ENCODE measurements around the gene BAZ1B.
A peak's percentile ranks its signal among the peaks of the same experiment; 100 is the strongest.
"Not testable (repeated sequence)": the region's sequence is repeated elsewhere in the genome, so short reads cannot be mapped to it uniquely, and the experiment has no call there.

Gene BAZ1B

DNA sequence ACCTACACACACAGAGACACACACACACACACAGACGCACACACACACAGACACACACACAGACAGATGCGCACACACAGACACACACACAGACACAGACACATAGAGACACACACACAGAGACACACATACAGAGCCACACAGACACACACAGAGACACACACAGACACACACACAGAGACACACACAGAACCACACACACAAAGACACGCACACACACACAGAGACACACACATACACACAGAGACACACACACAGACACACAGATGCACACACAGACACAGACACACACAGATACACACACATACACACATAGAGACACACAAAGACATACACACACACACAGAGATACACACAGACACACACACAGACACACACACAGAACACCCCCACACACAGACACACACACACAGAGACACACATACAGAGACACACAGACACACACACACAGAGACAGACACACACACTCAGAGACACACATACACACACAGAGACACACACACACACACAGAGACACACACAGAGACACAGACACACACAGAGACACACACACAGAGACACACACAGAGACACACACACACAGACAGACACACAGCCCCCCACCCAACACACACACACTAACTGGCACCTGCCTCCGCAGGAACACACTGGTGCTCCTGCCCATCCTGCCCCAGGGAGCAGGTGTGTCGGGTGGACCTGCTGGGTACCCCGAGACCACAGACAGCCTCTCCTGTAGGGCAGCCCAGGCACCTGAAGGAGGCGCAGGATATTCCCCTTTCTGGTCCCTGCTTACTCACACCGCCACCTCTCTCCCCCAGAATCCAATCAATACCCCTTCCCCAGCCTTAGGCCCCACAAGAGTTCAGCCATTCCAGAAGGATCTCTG, 93.9 kb downstream of the BAZ1B start:
- no peak for DNase-seq (ENCODE audit: low spot score)

DNA sequence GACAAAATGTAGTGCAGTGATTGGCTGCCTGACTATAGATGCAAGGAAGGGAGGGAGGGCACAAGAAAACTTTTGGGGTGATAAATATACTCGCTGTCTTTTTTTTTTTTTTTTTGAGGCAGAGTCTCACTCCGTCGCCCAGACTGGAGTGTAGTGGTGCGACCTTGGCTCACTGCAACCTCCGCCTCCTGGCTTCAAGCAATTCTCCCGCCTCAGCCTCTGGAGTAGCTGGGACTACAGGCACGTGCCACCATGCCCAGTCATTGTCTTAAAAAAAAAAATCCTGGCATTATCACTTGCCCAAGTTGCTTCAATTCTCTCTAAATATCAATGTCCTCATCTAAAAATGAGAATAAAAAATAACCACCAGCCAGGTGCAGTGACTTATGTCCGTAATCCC, 96.1 kb downstream of the BAZ1B start:
- DNase-seq (ENCODE audit: low spot score), result no peak

DNA sequence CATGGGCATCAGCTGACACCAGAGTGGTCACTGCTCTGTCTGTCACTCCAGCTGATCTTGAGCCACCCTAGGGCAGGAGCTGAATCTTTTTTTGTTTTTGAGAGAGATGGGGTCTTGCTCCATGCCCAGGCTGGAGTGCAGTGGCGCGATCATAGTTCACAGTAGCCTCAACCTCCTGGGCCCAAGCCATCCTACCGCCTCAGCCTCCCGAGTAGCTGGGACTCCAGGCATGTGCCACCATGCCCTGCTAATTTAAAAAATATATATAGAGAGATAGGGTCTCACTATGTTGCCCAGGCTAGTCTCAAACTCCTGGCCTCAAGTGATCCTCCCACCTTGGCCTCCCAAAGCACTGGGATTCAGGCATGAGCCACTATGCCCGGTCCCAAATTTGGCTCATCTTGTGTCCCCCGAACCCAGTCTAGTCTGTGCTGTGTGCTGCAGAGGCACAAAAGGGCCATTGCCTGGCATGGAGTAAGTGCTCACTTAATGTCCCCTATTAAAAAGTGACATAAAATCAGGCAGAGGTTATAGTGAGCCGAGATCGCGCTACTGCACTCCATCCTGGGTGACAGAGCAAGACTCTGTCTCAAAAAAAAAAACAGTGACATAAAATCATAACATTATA, 96.6 kb downstream of the BAZ1B start:
- no peak for DNase-seq (ENCODE audit: low spot score)

DNA sequence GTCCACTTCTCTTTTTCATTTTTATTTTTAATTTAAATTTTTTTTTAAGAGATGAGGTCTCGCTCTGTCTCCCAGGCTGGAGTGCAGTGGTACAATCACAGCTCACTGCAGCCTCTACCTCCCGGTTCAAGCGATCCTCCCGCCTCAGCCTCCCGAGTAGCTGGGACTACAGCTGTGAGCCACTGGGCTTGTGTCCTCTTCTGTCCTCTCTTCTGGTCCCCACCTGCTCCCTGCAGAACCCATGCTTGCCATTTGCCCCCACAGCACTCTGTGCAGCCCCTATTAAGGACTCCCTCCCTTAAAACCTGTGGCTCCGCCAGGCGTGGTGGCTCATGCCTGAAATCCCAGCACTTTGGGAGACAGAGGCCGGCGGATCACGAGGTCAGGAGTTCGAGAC, 97.6 kb downstream of the BAZ1B start:
- DNase-seq (ENCODE audit: low spot score), result no peak

DNA sequence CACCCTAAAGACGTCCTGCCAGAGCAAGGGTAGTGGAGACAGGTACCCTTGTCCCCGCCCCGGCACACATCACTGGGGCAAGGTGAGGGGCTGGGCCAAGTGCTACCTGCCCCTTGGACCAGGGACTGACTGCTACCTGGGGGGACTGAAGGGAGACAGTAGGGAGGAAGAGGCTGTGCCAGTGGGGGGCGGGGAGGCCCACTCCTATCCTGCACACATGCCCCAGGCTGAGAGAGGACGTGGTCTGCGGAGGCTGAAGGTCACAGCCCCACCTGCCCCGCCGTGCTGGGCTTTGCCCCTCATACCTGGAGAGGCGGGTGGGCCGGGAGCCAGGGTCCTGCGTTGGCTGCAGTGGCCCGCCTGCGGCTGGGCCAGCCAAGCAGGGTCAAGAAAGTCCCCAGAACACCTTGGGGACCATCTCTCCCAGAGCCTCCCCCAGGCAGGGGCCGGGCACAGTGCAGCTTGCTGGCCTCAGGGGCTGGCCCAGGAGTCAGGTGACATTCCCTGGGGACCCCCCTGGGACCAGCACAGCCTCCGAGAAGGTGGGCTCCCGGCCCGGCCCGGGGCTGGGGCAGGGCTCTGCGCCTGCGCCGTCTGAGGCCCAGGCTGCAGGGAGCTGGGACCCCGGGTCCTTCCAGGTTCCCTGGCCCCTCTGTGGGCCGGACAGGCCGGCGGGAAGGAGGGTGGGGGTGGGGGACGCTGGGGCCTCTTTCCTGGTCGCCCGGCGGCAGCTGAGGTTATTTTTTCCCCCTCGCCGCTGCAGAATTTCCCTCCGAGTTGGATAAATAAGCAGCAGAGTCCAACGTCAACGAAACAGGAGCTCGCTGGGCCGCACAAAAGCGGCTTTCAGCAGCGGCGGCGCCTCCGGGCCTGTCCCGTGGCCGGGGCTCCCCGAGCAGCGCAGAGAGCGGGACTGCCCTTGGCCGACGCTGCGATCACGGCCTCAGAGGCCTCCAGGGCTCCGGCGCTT, 98.3 kb downstream of the BAZ1B start:
- DNase-seq (ENCODE audit: low spot score), result no peak

DNA sequence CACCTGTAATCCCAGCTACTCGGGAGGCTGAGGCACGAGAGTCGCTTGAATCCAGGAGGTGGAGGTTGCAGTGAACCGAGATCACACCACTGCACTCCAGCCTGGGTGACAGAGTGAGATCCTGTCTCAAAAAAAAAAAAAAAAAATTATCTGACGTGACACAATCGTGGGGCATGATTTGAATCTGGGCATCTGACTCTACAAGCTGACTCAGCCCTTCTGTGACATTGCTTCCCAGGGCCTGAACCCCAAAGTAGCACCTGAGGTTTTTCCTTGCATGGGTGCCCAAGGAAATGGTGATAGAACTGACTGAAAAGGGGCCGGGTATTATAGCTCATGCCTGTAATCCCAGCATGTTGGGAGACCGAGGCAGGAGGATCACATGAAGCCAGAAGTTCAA, 101.5 kb downstream of the BAZ1B start:
- not testable (repeated sequence) for DNase-seq (ENCODE audit: low spot score)

DNA sequence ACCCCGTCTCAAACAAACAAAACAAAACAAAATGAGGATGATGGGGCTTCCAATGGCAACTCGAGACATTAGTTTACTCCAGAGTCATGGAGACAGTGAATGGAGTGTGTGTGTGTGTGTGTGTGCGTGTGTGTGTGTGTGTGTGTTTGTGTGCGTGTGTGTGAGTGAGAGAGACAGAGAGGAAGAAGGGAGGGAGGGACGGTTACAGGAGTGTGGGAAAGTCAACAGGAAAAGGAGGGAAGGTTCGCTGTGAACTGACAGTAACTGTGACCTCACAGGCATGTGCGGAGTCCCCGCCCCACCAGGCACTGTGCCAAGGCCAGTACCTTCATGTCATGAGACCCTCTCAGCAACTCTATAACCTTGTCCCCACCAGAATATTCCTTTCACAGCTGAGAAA, 102.1 kb downstream of the BAZ1B start:
- DNase-seq (ENCODE audit: low spot score), result not testable (repeated sequence)

DNA sequence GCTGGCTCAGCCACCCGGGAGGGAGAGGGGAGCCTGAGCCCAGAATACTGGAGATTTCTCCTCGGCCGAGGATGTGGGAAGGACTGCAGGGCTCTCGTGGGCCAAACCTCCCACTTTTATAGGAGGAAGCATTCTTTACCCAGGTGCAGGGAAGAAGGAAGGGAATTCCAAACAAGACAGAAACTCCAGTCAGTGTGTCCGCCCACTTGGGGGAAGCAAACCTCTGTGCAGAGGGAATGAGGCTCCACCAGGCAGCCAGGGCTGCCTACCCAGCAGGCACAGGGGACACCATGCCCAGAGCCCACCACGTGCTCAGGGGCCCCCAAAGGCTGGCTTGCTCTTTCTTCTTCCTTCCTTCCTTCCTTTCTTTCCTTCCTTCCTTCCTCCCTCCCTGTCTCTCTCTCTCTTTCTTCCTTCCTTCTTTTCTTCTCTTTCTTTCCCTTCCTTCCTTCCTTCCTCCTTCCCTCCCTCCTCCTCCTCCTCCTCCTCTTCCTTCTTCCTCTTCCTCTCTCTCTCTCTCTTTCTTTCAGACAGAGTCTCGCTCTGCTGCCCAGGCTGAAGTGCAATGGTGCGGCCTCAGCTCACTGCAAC, 103.9 kb downstream of the BAZ1B start:
- no peak for DNase-seq (ENCODE audit: low spot score)

DNA sequence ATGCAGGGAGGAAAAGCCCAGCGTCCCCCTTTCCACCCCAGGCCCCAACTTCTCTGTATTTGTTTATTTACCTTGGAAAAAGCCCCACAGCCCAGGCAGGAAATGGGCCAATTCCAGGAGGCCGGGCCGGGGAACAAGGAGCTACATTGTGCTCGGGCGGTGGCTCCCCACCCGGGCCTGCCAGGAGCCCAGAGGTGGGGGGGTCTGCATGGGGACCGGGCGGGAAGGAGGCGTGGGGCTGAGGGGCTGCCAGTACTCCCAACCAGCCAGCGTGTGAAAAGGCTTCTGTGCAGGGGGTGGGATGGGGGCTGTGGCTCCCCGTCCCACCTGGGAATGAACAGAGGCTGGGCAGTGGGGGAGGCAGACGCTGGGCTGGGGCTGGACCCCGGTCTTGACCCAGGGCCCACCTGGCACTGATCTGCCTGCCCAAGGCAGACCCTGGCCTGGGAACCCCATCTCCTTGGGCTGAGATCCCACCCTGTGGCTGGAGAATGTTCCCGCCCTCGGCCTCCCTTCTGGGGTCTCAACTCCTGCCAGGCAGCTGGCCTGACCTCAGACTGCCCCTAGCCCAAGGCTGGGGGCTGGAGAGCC, 111.5 kb downstream of the BAZ1B start:
- not testable (repeated sequence) for DNase-seq (ENCODE audit: low spot score)

DNA sequence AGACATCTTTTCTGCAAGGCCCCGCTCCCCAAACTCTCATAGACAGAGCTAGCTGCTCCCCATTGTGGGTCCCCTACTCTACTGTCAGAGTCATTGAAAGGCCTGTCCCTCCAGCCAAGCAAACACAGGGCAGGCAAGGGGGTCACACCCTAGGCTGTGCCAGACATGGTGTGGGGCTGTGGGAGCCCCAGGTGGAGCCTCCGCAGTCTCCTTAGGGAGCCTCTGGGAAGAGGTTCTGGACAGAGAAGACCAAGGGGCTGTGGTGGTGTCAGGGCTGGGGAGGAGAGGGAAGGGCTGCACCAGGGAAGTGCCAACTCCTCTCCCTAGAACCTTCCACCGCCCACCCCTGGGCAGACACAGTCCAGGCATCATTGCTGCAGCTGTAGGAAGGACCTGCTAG, 117.2 kb downstream of the BAZ1B start:
- not testable (repeated sequence) for DNase-seq (ENCODE audit: low spot score)

DNA sequence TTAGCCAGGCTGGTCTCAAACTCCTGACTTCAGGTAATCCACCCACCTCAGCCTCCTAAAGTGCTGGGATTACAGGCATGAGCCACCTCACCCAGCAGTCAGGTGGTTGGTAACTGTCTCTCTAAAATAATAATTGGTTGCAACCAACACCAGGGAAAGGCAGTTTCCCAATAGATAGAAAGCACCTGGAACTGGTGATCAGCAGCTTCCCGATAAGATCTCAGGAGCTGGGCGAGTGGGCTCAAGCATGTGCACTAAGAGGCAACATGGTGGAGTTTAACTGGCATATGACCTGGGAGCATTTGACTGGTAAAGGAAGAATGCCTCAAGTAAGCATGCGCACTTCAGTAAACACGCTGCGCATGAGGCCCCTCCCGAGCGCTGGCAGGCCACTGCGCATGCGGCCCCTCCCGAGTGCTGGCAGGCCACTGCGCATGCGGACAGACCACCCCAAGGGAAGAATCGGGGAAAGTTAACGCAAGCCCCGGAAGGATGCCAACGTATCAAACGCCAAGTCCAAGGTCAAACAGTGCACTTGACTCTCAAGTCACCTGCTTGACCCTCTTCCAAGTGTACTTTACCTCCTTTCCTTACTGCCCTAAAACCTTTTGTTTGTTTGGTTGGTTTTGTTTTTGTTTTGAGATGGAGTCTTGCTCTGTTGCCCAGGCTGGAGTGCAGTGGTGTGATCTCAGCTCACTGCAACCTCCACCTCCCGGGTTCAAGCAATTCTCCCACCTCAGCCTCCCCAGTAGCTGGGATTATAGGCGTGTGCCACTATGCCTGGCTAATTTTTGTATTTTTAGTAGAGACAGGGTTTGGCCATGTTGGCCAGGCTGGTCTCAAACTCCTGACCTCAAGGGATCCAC, 122.7 kb downstream of the BAZ1B start:
- DNase-seq (ENCODE audit: low spot score), result peak; percentile 36

DNA sequence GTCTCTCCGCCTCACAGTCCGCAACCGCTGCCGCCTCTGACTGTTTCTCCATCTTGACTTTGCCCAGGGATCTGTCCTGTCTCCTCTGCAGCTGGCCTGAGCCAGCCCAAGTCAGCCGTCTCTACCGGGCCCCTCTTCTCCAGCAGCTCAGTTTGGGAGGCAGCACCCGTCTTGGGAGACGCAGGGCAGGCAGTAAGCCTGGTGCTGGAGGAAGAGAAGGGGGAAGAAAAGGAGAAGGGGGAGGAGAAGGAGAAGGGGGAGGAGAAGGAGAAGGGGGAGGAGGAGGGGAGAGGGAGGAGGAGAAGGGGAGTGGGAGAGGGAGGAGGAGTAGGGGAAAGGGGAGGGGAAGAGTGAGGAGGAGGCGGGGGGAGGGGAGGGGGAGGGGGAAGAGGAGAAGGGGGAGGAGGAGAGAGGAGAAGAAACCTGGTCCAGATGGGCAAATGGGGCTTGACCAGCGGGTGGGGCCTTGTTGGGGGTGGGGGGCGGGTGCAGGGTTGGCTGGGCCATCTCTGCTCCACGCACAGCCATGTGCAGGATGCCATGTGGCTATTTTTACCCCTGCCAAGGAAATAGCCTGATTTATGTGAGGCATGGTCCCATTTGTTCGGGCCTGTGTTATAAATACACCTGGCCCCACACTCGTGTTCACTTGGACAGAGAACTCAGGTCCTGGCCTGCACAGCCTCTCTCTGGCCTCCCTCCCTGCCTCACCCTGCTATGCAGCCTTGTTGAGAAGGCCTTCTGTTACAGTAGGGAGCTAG, 124.4 kb downstream of the BAZ1B start:
- DNase-seq (ENCODE audit: low spot score), result no peak

DNA sequence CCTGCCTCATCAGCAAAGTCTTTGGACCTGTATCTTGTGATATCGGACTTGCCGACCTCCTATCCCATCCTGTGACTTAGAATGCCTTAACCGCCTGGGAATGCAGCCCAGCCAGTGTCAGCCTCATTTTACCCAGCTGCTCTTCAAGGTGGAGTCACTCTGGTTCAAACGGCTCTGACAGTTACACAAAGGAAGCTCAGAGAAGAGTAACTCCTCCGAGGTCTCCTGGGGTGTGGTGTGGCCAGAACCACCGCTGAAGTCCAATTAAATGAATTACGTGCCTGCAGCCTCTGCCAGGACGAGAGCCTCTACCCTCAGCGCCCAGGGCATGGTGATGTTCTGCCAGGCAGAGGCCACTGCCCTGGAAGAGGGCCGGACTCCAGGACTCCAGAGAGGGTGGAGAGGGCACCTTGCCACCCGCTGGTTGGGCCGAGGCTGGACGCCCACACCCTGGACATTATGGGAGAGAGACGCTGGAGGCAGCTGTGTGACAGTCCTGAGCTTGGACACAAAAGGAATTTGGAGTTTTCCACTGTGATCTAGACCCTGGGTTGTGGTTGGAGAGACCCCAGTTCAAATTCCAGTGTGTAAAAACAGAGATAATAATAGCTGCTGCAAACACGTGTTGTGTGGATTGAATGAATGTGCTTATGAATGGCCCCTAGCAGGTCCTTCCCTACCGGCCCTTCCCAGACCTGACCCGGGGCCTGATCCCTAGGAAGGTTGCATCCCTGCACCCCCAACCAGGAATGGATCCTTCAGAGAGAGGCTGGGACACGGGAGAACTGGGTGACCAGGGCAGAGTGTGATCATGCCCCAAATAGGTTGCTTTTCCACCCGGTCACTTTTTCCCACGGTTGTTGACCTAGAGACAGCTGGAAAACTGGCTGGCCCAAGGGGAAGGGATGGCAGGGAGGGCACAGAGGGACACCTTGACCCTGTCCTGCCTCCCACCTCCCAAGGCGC, 126.3 kb downstream of the BAZ1B start:
- DNase-seq (ENCODE audit: low spot score), result no peak

DNA sequence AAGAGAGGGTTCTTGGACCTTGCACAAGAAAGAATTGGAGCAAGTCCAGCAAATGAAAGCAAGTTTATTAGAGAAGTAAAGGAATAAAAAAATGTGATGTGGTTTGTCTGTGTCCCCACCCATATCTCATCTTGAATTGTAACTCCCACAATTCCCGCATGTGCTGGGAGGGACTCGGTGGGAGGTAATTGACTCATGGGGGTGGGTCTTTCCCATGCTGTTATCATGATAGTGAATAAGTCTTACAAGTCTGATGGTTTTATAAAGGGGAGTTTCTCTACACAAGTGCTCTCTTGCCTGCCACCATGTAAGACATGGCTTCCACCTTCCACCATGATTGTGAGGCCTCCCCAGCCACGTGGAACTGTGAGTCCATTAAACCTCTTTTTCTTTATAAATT, 127.7 kb downstream of the BAZ1B start:
- no peak for DNase-seq (ENCODE audit: low spot score)

DNA sequence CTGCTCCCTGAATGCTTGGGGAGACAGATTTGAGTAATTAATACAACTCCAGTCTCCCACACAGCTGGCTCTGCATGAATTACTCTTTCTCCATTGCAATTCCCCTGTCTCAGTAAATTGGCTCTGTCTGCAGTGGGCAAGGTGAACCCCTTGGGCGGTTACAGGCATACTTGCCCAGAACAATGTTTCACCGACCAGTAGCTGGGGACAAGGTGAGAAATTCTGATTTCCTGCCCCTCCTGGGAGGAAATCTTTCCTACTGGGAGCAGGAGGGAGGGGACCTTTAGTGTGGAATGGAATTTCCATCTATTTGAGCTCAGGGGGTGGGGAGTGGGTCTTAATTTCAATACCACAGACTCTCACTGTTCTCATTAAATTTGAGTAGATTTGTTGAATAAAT, 130.7 kb downstream of the BAZ1B start:
- DNase-seq (ENCODE audit: low spot score), result no peak

All from hematopoietic multipotent progenitor cell treated with erythropoietin and hydrocortisone succinate and interleukin-3 and kit ligand, for 15 days (in vitro differentiated cells).